Uterus (tissue), 4 donors: ENCODE results near the gene HOXC4. TPM values are rescaled to one million over a fixed set of nuclear protein-coding genes. Genes with fewer than 3 reads are reported as not detected.

Source experiments
- microRNA counts, 2 donors: library from miRNA; unstranded; fragments of <30 nt; microRNA quantifications; one replicate each; lab custom pipeline; 2016 to 2017
- microRNA-seq: library from miRNA; unstranded; fragments of <30 nt; microRNA quantifications from one replicate; pipeline ENCODE4, GENCODE V29; 2016; ENCODE audit warnings: borderline microRNAs expressed, borderline replicate concordance
- small RNA-seq: library from RNA; depleted of rRNA; stranded (forward); fragments of <200 nt; gene quantifications from one replicate; pipeline ENCODE3, GENCODE V24; 2016
- total RNA-seq, 4 donors: library from RNA; depleted of rRNA in 3 of 4; stranded (reverse); fragments of >200 nt in 3 of 4; gene quantifications; one replicate each; pipeline versions ENCODE4 v1.1.0 to v1.2.4, GENCODE V29; 2014 to 2023
- donor health status: DM: yes; HTN: yes; CAD: no.

The HOXC4 gene
- total RNA-seq, 4 donors from 2014 or later = 0.83 to 28.6 (median 1.2) TPM; not detected in 1

MicroRNA genes within 50 kb of the gene (microRNA counts, 767-probe panel; counts per million panel counts)
- 0 counts per million in 2 donors for microRNA hsa-miR-615-3p (lab: Ali Mortazavi, UCI)
- 0 counts per million in 2 donors for microRNA hsa-miR-615-5p (lab: Ali Mortazavi, UCI)

Small RNA genes within 50 kb of the gene (microRNA-seq; reads per million reads assigned to microRNA genes)
- 161 reads per million, percentile 62 among the genes with 10 or more reads in this experiment for gene MIR615

Small RNA genes within 50 kb of the gene (small RNA-seq; reads per million reads assigned to genes)
- gene HOXC5 = not detected
- gene MIR615 = 1.3 reads per million, percentile 61 among the genes with 10 or more reads in this experiment
- gene RF00019 = not detected

Other genes starting within 250 kb of the HOXC4 start
- not detected for gene HOXC13, start 115.0 kb upstream of the HOXC4 start, total RNA-seq
- not detected for gene HOXC12, start 98.9 kb upstream of the HOXC4 start, total RNA-seq
- 1 to 10 TPM in 1 of 4 donors, under 1 TPM in 1, not detected in 2; 0.69 to 3.3 TPM for gene HOXC11, start 80.7 kb upstream of the HOXC4 start, total RNA-seq
- gene HOTAIR, start 78.9 kb upstream of the HOXC4 start, total RNA-seq = 1 to 10 TPM in 3 of 4 donors, not detected in 1; 1.2 to 4.1 (median 2.1) TPM
- gene HOXC10, start 68.7 kb upstream of the HOXC4 start, total RNA-seq = 10 to 100 TPM in 1 of 4 donors, 1 to 10 TPM in 2, not detected in 1; 1.3 to 12.4 (median 3.2) TPM
- gene HOXC9, start 53.7 kb upstream of the HOXC4 start, total RNA-seq = 1 to 10 TPM in 3 of 4 donors, not detected in 1; 1.5 to 7.8 (median 1.7) TPM
- 1 to 10 TPM in 1 of 4 donors, under 1 TPM in 2, not detected in 1; 0.29 to 7.2 (median 0.35) TPM for gene HOXC8, start 44.9 kb upstream of the HOXC4 start, total RNA-seq
- 10 to 100 TPM in 1 of 4 donors, 1 to 10 TPM in 2, not detected in 1; 1.2 to 20.4 (median 2.1) TPM for gene HOXC6, start 25.4 kb upstream of the HOXC4 start, total RNA-seq
- 10 to 100 TPM in 1 of 4 donors, 1 to 10 TPM in 1, not detected in 2; 3.5 to 10.2 TPM for gene HOXC5, start 20.8 kb upstream of the HOXC4 start, total RNA-seq
- gene SMUG1, start 135.2 kb downstream of the HOXC4 start, total RNA-seq = 10 to 100 TPM in 3 of 4 donors, 1 to 10 TPM in 1; 8.2 to 39.7 (median 19.2) TPM
- gene CBX5, start 226.3 kb downstream of the HOXC4 start, total RNA-seq = 100 to 1,000 TPM in 1 of 4 donors, 10 to 100 TPM in 3; 20.5 to 133 (median 50.1) TPM
- 1,000 to 10,000 TPM in 2 of 4 donors, 100 to 1,000 TPM in 2; 245 to 1,238 (median 796) TPM for gene HNRNPA1, start 226.9 kb downstream of the HOXC4 start, total RNA-seq
- gene NFE2, start 247.2 kb downstream of the HOXC4 start, total RNA-seq = 1 to 10 TPM in 1 of 4 donors, under 1 TPM in 1, not detected in 2; 0.40 to 1.2 TPM